ENCODE data around the gene SELENOV. TPM values are rescaled to one million over a fixed set of nuclear protein-coding genes. Genes with fewer than 3 reads are reported as not detected.

The SELENOV gene
- total RNA-seq, 1 experiment from 2014 or later, result not detected

DNA sequence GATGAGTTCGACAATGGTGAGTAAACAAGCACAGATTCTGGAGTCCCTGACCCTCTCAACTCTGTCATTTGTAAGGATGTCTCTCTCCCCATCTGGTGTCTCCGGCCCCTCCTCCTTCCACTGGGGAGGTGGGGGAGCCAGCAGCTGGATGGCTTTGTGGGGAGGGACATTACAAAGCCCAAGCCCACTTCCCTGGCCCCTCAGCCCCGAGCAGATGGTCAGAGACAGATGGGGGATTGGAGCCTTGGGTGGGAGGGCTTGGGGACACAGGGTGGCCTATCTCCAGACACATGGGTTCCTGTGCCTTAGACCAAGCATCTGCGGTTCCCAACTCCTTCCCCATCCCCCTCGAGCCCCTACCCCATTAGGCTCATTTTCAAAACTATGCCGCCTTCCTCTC lies 31.8 kb upstream of the SELENOV start:
- Histone ChIP-seq H3K79me2 (ENCODE audit: insufficient read depth, low read length) (peaks cover 66% of the 10 kb centered on the region), H3K4me3 (replicated peaks in 1 of 2; ENCODE audit: low read depth in 1 of 2, low read length in 2 of 2) (no peak overlapping the region), H4K20me1 (ENCODE audit: insufficient read depth) (no peaks in the 10 kb centered on the region), H2AFZ (ENCODE audit: low read depth, low read length, poor library complexity, severe bottlenecking) (no peak overlapping the region), H3K9me2 (ENCODE audit: insufficient read depth) (no peaks in the 10 kb centered on the region), H3K4me2 (ENCODE audit: low read length) (no peak overlapping the region), H3K9me3 (ENCODE audit: control insufficient read depth in 1 of 2, insufficient read depth in 1 of 2, low read depth in 1 of 2, low read length in 2 of 2) (no peaks in the 10 kb centered on the region), H3K4me1 (ENCODE audit: control insufficient read depth in 1 of 2, insufficient read depth in 2 of 2, low read length in 2 of 2) (peaks cover 6 to 16% of the 10 kb centered on the region in 2 experiments), H3K27me3 (ENCODE audit: insufficient read depth, low read length) (no peaks in the 10 kb centered on the region), H3K36me3 (ENCODE audit: control insufficient read depth in 1 of 2, insufficient read depth in 2 of 2, low read length in 2 of 2) (peaks cover 14 to 38% of the 10 kb centered on the region in 2 experiments; a peak in 3 of 4 replicates), H3K27ac (ENCODE audit: low read depth, low read length) (no peak overlapping the region), H3K9ac (ENCODE audit: low read length) (no peak overlapping the region)
- POLR2A ChIA-PET, result no interaction called here
- RAD21 ChIA-PET (ENCODE audit: low non-redundant PET in 1 of 2, low total read pairs in 2 of 2, uncharacterized antibody in 2 of 2, unreplicated experiment in 2 of 2), result no interaction called here
- TF ChIP-seq ZNF274 (IDR thresholded peaks at IDR 0.05; ENCODE audit: low read depth, low read length), result no peak
- TF ChIP-seq EZH2 (IDR thresholded peaks at IDR 0.05), result no peak
- TF ChIP-seq YY1 (IDR thresholded peaks at IDR 0.05; ENCODE audit: extremely low read depth, insufficient replicate concordance, low read depth, low read length), result no peak
- TF ChIP-seq, protein P1, sequence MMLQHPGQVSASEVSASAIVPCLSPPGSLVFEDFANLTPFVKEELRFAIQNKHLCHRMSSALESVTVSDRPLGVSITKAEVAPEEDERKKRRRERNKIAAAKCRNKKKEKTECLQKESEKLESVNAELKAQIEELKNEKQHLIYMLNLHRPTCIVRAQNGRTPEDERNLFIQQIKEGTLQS (IDR thresholded peaks at IDR 0.05), result no peak
- no peak for ATAC-seq
- intact Hi-C loops (cut with micrococcal nuclease), result no loop called here
- CTCF ChIA-PET, result no interaction called here
- no peak for DNase-seq (ENCODE audit: low read depth, low spot score)
- BruUV-seq (replicated peaks), result no TSS peak

DNA sequence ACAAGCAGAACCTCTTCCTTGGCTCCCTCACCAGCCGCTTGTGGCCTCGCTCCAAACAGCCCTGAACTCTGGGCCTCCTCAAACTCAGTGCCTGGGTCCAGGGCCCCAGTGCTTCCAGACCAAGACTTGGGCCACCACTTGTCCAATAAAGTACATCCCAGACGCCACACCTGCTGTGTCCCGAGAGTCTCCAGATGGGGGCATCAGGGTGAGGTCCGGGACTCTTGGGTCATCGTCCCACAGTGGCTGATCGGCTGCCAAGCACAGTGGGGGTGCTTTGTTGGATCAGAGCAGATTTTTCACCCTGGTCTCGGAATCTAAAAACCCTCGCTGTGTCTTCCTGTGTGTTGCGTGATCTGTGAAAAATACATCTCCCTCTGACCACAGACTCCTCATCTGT lies 25.2 kb upstream of the SELENOV start:
- Histone ChIP-seq H2AFZ (ENCODE audit: low read depth, low read length, poor library complexity, severe bottlenecking) (no peak overlapping the region), H3K4me3 (replicated peaks in 1 of 2; ENCODE audit: low read depth in 1 of 2, low read length in 2 of 2) (no peak overlapping the region), H3K27me3 (ENCODE audit: insufficient read depth, low read length) (no peaks in the 10 kb centered on the region), H3K9ac (ENCODE audit: low read length) (no peak overlapping the region), H4K20me1 (ENCODE audit: insufficient read depth) (no peaks in the 10 kb centered on the region), H3K9me3 (ENCODE audit: control insufficient read depth in 1 of 2, insufficient read depth in 1 of 2, low read depth in 1 of 2, low read length in 2 of 2) (no peaks in the 10 kb centered on the region), H3K4me1 (ENCODE audit: control insufficient read depth in 1 of 2, insufficient read depth in 2 of 2, low read length in 2 of 2) (peaks cover 0 to 7% of the 10 kb centered on the region in 2 experiments; a peak in 2 of 4 replicates), H3K9me2 (ENCODE audit: insufficient read depth) (no peaks in the 10 kb centered on the region), H3K4me2 (ENCODE audit: low read length) (no peak overlapping the region), H3K36me3 (ENCODE audit: control insufficient read depth in 1 of 2, insufficient read depth in 2 of 2, low read length in 2 of 2) (peaks cover 25 to 51% of the 10 kb centered on the region in 2 experiments), H3K79me2 (ENCODE audit: insufficient read depth, low read length) (peaks cover 27% of the 10 kb centered on the region; the same call in 1 of the 2 replicates), H3K27ac (ENCODE audit: low read depth, low read length) (no peak overlapping the region; the same call in 1 of the 2 replicates)
- BruUV-seq (replicated peaks), result no TSS peak
- ATAC-seq, result peak; percentile 37; the same call in 1 of the 2 replicates
- intact Hi-C loops (cut with micrococcal nuclease), result no loop called here
- RAD21 ChIA-PET (ENCODE audit: low non-redundant PET in 1 of 2, low total read pairs in 2 of 2, uncharacterized antibody in 2 of 2, unreplicated experiment in 2 of 2), result no interaction called here
- TF ChIP-seq, protein P2, sequence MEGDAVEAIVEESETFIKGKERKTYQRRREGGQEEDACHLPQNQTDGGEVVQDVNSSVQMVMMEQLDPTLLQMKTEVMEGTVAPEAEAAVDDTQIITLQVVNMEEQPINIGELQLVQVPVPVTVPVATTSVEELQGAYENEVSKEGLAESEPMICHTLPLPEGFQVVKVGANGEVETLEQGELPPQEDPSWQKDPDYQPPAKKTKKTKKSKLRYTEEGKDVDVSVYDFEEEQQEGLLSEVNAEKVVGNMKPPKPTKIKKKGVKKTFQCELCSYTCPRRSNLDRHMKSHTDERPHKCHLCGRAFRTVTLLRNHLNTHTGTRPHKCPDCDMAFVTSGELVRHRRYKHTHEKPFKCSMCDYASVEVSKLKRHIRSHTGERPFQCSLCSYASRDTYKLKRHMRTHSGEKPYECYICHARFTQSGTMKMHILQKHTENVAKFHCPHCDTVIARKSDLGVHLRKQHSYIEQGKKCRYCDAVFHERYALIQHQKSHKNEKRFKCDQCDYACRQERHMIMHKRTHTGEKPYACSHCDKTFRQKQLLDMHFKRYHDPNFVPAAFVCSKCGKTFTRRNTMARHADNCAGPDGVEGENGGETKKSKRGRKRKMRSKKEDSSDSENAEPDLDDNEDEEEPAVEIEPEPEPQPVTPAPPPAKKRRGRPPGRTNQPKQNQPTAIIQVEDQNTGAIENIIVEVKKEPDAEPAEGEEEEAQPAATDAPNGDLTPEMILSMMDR (IDR thresholded peaks at IDR 0.05 in 2 of 3, conservative IDR thresholded peaks at IDR 0.05 in 1 of 3; ENCODE audit: borderline replicate concordance in 1 of 3, insufficient read depth in 1 of 3, low read depth in 2 of 3, low read length in 2 of 3), result 0 out of 6 replicates have a peak, but pooled peaks of 1 of the 3 experiments have one; percentile 11
- no peak for TF ChIP-seq YY1 (IDR thresholded peaks at IDR 0.05; ENCODE audit: extremely low read depth, insufficient replicate concordance, low read depth, low read length)
- CTCF ChIA-PET, result no interaction called here
- DNase-seq (ENCODE audit: low read depth, low spot score), result no peak
- POLR2A ChIA-PET, result no interaction called here

All from HCT116 (cell line).